ENCODE measurements around the gene ARID3B. TPM values are rescaled to one million over a fixed set of nuclear protein-coding genes. Genes with fewer than 3 reads are reported as not detected.

Gene ARID3B
- total RNA-seq, 1 experiment from 2014 or later = 36.1 TPM

- intact Hi-C loops (cut with micrococcal nuclease; ENCODE audit: unreplicated experiment) = no loop called here
- H3K36me3 ChIP-seq (ENCODE audit: control insufficient read depth, insufficient read depth, low read length) = peaks cover 12% of the 10 kb centered on the region
- H3K9me3 ChIP-seq = no peaks in the 10 kb centered on the region
- no peak overlapping the region for H3K4me3 ChIP-seq (ENCODE audit: low read depth, low read length)
- no TSS peak for BruUV-seq (replicated peaks)
- no peak for TF ChIP-seq CTCF (IDR thresholded peaks at IDR 0.05; ENCODE audit: insufficient read depth in 1 of 2, low read depth in 1 of 2, low read length in 1 of 2, severe bottlenecking in 1 of 2, unreplicated experiment in 1 of 2)
- H3K4me1 Mint-ChIP-seq (ENCODE audit: low read depth, unreplicated experiment) = peaks cover 14% of the 10 kb centered on the region
- DNase-seq = no peak
- no peaks in the 10 kb centered on the region for H3K27me3 ChIP-seq (replicated peaks; ENCODE audit: control insufficient read depth, insufficient read depth, low read length)
- H3K27me3 Mint-ChIP-seq (ENCODE audit: insufficient read depth, unreplicated experiment) = no peaks in the 10 kb centered on the region
- ChIA-PET POLR2A (interaction anchor here (0.5 to 0.7 kb wide), 3 partner anchors 170 to 821 kb away, joined by 3 to 7 read pairs (median 5); partner anchors contain the start of genes SIN3A and UBL7), CTCF (interaction anchor here (0.5 to 8.2 kb wide), 5 partner anchors 15 to 620 kb away, joined by 3 to 211 read pairs (median 3); partner anchors contain the start of gene CLK3)
- no peak overlapping the region for H3K4me3 Mint-ChIP-seq (ENCODE audit: unreplicated experiment)
- H3K27ac Mint-ChIP-seq (ENCODE audit: unreplicated experiment) = no peak overlapping the region
- H3K9me3 Mint-ChIP-seq (ENCODE audit: unreplicated experiment) = no peaks in the 10 kb centered on the region
- H3K36me3 Mint-ChIP-seq (ENCODE audit: insufficient read depth, unreplicated experiment) = peaks cover 83% of the 10 kb centered on the region
- H3K4me1 ChIP-seq = no peaks in the 10 kb centered on the region
These were observed 90.0 kb downstream of the ARID3B start for GRCh38 chr15:74631087-74631385.

GRCh38 chr15:74631408-74631807 lies 90.4 kb downstream of the ARID3B start:
- no peak for TF ChIP-seq CTCF (IDR thresholded peaks at IDR 0.05; ENCODE audit: insufficient read depth in 1 of 2, low read depth in 1 of 2, low read length in 1 of 2, severe bottlenecking in 1 of 2, unreplicated experiment in 1 of 2)
- Mint-ChIP-seq H3K36me3 (ENCODE audit: insufficient read depth, unreplicated experiment) (peaks cover 80% of the 10 kb centered on the region), H3K9me3 (ENCODE audit: unreplicated experiment) (no peaks in the 10 kb centered on the region), H3K27ac (ENCODE audit: unreplicated experiment) (no peak overlapping the region), H3K27me3 (ENCODE audit: insufficient read depth, unreplicated experiment) (no peaks in the 10 kb centered on the region), H3K4me3 (ENCODE audit: unreplicated experiment) (no peak overlapping the region), H3K4me1 (ENCODE audit: low read depth, unreplicated experiment) (peaks cover 18% of the 10 kb centered on the region)
- no TSS peak for BruUV-seq (replicated peaks)
- Histone ChIP-seq H3K4me3 (ENCODE audit: low read depth, low read length) (no peak overlapping the region), H3K36me3 (ENCODE audit: control insufficient read depth, insufficient read depth, low read length) (peaks cover 12% of the 10 kb centered on the region), H3K27me3 (replicated peaks; ENCODE audit: control insufficient read depth, insufficient read depth, low read length) (no peaks in the 10 kb centered on the region), H3K9me3 (no peaks in the 10 kb centered on the region), H3K4me1 (no peaks in the 10 kb centered on the region)
- POLR2A ChIA-PET = interaction anchor here (0.5 to 0.7 kb wide), 3 partner anchors 170 to 820 kb away, joined by 3 to 7 read pairs (median 5); partner anchors contain the start of genes SIN3A and UBL7
- CTCF ChIA-PET = interaction anchor here (0.5 to 8.2 kb wide), 9 partner anchors 10 to 621 kb away, joined by 3 to 211 read pairs (median 3); partner anchors contain the start of gene CLK3
- intact Hi-C loops (cut with micrococcal nuclease; ENCODE audit: unreplicated experiment) = no loop called here
- no peak for DNase-seq

- CTCF ChIA-PET = interaction anchor here (0.6 to 8.2 kb wide), 7 partner anchors 10 to 258 kb away, joined by 3 to 211 read pairs (median 5); partner anchors contain the start of gene CLK3
- no peaks in the 10 kb centered on the region for H3K9me3 Mint-ChIP-seq (ENCODE audit: unreplicated experiment)
- peaks cover 11% of the 10 kb centered on the region for H3K36me3 ChIP-seq (ENCODE audit: control insufficient read depth, insufficient read depth, low read length)
- H3K27me3 ChIP-seq (replicated peaks; ENCODE audit: control insufficient read depth, insufficient read depth, low read length) = no peaks in the 10 kb centered on the region
- DNase-seq = peak; percentile 66 to 76
- peak overlapping the region; percentile 25 for H3K27ac Mint-ChIP-seq (ENCODE audit: unreplicated experiment)
- H3K4me3 Mint-ChIP-seq (ENCODE audit: unreplicated experiment) = no peak overlapping the region
- H3K9me3 ChIP-seq = no peaks in the 10 kb centered on the region
- intact Hi-C loops (cut with micrococcal nuclease; ENCODE audit: unreplicated experiment) = loop anchor here (1.0 kb wide), 1 partner anchor 258 kb away; no protein-coding TSS in a partner anchor
- TF ChIP-seq CTCF (IDR thresholded peaks at IDR 0.05; ENCODE audit: insufficient read depth in 1 of 2, low read depth in 1 of 2, low read length in 1 of 2, severe bottlenecking in 1 of 2, unreplicated experiment in 1 of 2) = peak; percentile 75 to 88
- POLR2A ChIA-PET = no interaction called here
- no peaks in the 10 kb centered on the region for H3K4me1 ChIP-seq
- no peak overlapping the region for H3K4me3 ChIP-seq (ENCODE audit: low read depth, low read length)
- peaks cover 18% of the 10 kb centered on the region for H3K4me1 Mint-ChIP-seq (ENCODE audit: low read depth, unreplicated experiment)
- no peaks in the 10 kb centered on the region for H3K27me3 Mint-ChIP-seq (ENCODE audit: insufficient read depth, unreplicated experiment)
- peaks cover 82% of the 10 kb centered on the region for H3K36me3 Mint-ChIP-seq (ENCODE audit: insufficient read depth, unreplicated experiment)
- BruUV-seq (replicated peaks) = no TSS peak
These were observed 91.0 kb downstream of the ARID3B start for GRCh38 chr15:74631935-74632560.

Measured in Caco-2 (cell line).